GM18858 (cell line): ENCODE data around the gene MYO5B.
"Not testable (repeated sequence)": the region's sequence is repeated elsewhere in the genome, so short reads cannot be mapped to it uniquely, and the experiment has no call there.

ENCODE experiments used
- ATAC-seq: cut with Tn5 transposase; IDR thresholded peaks from one replicate; pipeline ENCODE4 v1.9.1; 2021; ENCODE audit not compliant: unreplicated experiment

Gene MYO5B

DNA sequence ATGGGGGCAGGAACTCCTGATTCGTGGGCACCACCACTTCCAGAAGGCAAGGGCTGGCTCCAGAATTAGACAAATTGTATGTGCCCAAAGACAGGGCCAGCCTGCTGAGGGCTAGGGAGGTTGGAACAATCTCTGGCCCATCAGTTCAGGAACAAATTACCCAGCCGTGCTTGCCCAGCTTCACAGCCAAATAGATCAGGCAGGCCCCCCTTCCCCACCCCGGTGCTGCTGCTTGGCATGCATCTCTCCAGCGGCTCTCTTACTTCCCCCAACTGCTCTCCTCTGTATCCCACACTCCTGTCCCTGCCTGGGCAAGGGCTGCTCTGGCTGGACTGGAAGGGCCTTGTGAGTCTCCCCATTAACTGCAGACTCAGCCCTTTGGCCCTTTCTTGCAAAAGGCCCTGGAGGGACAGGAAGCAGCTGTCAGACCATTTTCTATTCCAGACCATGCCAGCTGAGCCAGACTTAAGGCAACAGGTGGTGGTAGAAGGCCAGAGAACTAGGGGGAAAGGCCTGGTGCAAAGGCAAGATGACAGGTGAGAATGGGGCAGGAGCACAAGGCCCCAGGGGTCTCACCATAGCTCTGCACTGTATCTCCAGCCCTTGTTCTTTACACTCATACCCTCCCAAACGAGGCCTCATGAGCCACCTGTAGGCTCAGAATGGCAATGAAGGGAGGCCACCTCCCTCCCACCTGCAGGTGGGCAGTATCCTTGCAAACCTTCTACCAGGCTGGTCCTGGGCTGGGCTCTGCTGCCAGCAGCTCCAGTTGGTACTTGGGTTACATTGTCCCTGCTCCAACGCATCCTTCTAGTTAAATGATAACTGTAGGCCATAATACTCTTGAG is 350.9 kb downstream of the MYO5B start:
- ATAC-seq, result no peak

DNA sequence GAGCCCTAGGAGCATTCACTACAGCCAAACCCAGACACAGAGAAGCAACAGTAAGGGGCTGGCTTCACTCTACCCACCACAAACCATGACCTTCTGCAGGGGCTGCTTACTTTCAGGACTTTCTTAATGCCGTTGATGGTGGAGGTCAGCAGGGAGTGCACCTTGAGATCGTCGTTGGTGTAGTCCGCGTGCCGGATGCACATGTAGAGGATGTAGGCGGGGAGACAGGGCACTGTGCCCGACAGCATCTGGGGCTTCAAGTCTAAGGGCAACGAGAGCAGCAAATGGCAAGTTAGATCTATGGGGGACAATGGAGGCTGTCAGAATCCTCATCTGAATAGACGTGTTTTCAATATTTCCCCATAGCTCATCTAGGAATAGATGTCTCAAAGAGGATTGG is 351.8 kb downstream of the MYO5B start:
- no peak for ATAC-seq

DNA sequence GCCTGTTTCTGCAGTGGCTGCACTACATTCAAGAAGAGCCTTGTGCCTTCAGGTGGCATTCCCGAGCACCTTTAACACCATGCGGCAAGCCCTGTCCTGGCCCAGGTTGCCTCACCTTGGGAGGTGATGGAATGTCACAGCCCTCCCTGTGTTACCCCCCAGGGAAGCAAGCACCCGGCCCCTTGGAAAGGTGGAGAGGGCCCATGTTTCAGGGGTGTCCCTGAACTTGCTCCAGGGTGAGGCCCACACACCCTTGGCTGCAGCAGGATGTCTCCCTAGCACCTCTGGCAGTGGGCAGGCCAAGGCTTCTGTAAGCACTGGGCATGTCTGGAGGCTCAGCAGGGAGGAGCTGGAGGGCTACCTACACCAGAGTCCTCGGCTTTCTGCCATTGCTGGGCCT is 352.3 kb downstream of the MYO5B start:
- no peak for ATAC-seq

DNA sequence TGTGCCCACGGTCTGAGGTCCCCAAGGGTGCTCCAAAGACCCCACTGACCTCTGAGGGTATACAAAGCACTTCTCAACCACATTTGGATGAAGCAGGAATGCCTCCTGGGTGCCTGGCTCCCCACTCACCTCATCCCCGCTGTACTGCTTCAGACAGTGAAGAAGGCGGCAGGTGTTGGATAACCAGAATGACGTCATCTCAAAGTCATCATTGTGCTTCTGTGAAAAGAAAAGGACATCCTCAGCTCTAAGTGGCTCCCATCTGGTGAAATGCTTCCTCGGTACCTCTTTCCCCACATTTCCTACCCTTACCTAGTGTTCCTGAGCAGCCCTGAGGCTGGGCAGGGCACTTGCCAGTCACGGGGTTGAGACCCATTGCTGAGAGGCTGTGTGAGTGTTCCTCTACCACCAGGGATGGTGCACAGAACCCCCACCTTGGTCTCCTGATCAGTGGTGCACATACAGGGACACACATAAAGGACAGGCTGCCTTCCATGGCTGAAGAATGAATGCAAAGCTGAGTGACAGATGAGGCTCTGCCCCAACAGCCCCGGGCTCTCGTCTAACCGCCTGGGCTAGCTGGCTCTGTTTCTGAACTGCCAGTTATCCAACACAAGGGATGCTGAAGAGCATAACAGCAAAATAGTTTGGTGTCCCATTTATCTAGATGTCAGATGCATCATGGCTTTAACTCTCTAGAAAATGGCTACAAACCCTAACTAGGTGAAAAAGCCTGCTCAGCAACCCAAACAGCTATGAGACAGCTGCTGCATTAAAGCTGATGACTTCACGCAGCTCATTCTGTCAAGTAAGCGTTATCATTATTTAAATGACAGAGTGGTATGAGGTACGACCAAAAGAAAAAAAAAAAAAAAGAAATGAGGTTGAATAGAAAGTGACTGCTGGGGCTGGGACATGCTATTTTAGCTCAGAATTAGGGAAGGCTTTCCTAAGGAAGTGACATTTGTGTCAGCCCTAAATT is 353.4 kb downstream of the MYO5B start:
- no peak for ATAC-seq

DNA sequence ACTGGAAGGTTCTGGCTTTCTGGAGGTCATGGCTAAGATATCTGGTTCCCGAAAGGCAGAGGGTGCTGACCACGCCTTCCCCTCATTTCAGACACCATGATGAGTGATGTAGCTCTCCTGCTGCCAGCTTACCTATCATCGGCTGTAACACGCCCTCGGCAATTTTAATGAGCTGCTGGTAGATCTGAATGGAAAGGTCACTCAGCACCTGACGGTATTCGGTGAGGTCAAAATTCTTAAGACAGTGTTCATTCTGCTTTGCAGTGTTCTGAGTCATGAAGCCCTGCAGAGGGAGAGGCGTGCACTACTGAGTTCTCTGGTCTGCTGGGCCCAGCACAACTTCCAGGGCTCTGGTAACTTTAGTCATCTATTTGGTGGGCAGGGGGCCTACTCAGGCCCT is 355.9 kb downstream of the MYO5B start:
- no peak for ATAC-seq

DNA sequence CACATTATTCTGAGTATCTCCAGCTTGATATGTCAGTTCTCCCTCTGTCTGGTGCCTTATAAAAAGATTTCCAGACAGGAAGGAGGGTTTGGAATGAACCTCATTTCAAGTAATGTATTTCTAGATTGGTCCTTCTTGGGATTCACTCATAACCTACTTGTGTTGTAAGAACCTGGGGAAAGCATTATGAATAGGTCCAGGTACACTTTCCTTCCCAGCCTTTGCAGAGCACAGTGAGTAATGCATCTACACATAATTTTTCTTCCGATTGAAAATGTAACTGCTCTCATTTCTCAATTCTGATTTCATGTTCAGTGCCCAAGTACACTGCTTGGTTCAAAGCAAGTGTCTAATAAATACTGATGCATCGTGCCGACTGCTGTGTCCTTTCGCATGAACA is 356.6 kb downstream of the MYO5B start:
- ATAC-seq, result no peak

DNA sequence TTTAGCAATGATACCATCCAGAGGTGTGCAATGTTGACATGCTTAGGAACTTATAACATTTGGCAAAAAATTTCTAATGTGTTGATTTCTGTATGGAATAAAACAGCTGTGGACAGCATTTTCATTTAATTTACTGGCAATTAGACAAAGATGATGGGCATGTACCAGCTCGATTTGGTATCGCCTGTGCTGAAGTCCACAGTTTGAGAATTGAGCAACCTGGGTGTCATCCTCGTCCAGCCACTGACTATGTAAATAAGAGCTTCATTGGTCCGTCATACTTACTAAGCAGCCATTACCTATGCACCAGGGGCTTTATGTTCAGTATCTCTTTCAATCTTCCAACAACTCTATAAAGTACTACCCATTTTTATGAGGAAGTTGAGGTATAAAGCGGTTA is 357.1 kb downstream of the MYO5B start:
- ATAC-seq, result no peak

DNA sequence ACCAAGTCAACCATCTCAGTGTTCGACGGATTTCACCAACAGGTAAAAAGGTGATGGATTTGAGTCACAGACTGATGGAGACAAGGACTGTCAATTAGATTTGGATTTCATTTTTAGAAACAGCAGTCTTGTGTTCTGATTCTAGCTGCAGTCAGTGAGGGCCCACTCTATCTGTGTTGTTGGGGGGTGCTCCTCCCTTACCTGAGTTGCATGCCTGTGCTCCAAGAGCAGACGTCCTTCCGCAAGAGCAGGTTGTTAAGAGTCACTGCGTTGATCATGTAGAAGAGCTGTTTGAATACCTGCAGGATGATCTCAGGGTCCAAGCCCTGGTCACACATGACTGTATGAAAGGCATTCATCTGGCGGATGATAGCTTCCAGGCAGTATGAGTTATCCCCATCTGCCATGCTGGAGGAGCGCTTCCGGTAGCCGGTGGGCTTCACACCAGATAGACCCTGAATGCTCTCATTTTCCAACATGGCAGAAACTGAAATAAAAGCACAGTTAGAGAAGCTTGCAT is 357.6 kb downstream of the MYO5B start:
- not testable (repeated sequence) for ATAC-seq

DNA sequence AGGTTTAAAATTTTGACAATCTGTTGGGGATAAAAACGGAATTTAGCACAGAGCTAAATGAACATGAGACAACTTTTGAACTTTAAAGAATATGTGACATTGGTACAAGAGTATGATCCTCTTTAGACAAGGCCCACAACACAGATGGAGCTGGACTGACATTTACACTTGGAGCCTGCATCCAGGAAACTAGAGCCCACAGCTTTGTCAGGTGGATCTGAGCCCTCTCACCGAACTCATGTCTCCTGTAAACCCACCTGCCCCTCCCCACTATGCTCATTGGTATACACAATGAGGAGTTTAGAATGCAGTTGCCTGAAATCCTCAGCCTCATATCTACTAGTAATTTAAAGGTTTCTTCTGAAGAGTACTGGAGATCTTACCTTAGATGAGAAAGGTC is 359.5 kb downstream of the MYO5B start:
- no peak for ATAC-seq

DNA sequence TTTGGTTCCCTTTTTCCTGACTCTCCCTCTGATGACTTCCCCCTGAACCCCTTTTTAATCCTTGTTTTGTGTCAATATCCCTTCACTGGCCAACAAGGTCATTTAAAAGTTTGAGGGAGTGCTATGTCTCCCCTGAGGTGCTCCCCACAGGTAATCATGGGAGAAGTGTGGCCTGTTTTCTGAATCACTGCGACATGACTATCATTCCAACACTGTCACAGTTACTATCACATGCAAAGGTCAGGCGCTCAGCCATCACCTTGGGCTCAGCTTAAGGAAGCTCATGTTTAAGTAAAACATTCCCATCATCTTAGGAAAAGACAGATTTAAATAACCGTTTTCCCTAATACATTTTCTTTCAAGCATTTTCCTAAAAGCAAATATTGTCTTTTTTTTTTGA is 360.7 kb downstream of the MYO5B start:
- ATAC-seq, result no peak

DNA sequence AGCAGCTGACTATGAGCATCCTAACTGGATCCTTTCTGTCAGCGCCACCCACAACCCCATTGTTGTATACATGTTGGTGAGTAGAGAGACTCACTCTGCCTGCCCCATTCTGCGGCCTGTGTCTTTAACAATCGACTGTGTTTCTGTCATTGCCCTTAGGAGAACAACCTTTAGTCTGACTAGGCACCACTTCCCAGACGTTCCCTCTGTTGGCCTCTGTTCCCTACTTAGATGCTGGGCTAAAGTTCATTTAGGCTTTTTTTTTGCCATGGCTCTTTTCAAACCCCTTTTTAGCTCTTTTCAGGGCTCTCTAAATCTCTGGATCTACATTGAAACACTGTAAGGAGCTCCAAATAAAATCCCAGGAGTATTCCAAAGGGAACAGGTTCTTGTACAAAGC is 361.1 kb downstream of the MYO5B start:
- ATAC-seq, result no peak

DNA sequence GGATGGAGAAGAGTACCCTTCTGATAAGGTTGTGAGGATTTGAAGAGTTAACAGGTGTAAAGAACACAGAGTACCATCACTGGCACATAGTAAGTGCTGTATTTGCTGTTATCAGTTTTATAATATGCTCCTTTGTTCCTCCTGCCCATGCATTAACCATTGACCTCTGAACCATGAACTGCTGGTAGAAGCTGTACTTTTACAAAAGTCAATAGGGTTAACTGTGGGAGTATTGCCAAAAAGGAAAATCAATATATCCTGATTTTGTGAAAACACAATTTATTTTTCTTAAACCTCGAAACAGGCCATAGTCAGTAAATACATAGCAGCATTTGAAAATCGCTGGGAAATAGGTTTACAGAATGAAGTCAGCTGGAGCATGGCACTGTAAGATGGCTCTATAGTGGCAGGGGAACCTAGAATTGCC is 362.7 kb downstream of the MYO5B start:
- no peak for ATAC-seq

DNA sequence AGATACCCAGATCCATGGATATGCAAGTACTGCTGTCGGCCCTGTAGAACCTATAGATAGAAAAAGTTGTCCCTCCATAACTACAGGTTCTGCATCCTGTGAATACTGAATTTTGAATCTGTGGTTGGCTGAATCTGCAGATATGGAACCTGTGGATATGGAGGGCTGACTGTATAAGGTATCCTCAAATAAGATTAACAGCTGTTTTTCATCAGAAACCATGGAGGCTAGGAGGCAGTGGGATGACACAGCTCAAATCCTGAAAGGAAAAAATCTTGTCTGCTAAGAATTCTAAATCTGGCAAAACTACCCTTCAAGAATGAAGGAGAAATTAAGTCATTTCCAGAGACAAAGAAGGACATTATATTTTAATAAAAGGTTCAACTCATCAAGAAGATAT is 367.0 kb downstream of the MYO5B start:
- no peak for ATAC-seq

DNA sequence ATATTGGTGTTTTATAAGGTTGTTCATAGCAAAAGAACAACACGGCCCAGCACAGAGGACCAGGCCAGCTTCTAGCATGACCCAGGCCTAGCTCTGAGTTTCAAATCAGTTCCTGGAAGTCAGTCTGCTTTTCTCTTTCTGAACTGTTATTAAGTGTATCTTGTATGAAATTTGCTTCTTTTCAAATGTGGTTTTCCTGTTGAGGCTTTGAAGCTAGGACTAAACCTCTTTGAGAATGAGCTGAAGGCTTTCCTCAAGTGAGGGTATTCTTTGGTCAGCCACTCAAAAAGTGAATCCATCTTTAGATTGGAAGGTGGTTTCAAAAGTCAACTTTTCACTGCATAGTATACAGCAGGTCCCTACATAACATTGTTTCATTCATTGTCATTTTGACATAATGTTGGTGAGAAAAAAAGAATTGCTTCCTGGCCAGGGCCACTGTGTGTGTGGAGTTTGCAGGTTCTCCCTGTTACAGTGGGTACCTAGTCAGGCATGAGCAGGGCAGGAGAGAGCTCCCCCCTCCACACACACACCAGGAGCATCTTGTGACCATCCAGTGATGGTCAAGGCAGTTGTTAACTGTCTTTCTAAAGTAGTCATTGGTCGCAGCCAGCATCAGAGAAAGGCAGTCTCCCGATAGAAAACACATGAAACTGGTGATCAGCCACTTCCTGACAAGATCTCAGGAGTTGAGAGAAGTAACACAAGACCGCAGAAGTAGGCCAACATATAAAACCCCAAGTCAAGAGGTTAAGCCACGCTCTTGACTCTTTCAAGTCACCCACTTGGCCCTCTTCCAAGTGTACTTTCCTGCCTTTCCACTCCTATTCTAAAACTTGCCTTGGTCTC is 374.9 kb downstream of the MYO5B start:
- ATAC-seq, result no peak

DNA sequence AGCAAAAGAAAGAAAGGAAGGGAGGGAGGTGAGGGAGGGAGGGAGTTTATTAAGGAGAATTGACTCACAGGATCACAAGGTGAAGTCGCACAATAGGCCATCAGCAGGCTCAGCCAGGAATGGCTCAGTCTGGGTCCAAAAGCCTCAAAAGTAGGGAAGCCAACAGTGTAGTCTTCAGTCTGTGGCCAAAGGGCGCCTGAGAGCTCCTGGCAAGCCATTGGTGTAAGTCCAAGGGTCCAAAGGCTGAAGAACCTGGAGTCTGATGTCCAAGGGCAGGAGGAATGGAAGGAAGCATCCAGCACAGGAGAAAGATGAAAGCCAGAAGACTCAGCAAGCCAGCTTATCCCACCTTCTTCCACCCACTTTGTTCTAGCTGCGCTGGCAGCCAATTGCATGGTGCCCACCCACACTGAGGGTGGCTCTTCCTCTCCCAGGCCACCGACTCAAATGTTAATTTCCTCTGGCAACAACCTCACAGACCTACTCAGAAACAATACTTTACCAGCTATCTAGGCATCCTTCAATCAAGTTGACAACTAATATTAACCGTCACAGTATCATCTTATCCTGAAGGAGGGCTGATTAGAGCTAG is 375.8 kb downstream of the MYO5B start:
- ATAC-seq, result no peak

DNA sequence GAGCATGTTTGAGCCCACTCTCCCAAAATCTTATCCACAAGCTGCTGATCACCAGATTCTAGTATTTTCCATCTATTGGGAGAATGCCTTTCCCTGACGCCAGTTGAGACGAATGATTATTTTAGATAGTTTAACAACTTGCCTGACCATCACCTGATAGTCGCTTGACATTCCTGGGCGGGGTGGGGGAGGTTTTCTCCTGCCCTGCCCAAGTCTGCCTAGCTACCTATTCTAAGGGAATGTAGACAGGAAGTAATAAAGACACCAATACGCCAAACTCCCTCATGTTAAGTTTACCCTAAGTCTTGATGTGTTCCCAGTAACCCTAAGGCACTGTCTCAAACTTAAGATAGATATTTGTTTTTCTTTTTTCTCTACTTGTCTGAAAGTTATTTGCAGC is 377.0 kb downstream of the MYO5B start:
- no peak for ATAC-seq

DNA sequence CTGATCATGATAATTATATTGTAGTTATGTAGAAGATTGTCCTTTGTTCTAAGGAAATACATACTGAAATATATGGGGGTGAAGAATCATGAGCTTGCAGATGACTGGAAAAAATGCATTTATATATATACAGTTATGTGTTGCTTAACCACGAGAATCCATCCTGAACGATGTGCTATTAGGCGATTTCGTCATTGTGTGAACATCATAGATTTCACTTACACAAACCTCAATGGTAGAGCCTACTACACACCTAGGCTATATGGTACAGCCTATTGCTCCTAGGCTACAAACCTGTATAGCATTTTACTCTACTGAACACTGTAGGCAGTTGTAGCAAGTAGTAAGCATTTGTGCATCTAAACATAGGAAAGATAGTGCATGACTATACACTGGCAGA is 379.0 kb downstream of the MYO5B start:
- ATAC-seq, result no peak

DNA sequence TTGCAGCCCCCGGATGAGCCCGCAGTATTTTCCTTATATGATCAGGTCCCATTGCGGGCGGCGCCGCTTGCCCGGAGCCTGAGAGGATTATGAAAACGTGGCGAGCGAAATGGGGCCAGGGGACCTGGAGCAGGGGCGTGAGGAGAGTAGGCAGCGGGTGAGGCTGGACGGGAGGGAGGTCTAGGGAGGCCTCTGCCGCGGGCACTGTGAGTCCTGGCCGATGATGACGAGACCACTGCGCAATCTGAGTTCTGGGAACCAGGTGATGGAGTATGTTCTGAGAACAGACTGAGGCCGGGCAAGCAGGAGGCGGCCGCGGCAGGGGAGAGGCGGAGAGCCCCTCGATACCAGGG is 380.8 kb downstream of the MYO5B start:
- peak; percentile 10 for ATAC-seq

DNA sequence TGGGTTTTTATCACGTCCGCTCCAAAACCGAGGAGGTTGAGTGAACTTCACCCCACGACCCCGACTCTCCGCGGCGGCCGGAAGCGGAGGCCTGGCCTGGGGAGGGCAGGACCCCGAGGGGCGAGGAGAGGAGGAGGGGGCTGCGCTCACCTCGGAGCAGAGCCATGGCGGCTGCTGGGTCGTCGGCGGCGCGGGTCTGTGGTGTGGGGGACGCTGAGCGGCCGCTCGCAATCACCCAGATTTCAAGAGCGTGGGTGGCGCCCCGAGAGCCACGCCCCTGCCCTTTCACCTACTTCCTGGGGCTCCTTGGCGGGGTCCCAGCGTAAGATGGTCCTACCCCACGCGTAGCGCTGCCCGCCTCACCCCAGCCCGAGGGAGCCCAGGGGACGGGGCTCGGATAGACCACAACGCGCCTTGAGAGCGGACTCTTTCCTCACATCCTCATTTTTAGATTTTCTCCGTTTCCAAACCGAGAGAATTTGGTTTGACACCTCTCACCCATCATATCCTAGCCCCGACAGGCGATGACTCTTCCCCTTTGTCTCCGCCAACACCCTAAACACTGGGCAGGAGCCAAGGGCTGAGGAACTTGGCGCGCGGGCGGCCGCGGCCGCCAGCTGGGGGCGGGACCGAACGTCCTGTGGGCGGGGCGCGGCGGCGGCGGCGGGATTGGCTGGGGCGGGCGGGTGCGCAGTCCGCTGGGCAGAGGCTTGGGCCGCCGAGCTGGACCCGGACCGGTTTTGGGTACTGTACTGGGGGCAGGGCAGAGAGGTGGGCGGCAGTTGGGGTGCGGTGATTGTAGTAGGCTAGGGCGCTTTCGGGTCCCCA is 381.4 kb downstream of the MYO5B start, which contains the start of gene ACAA2:
Gene ACAA2 (minus strand): TSS at position 215 of the 828 bp plus-strand sequence. CDS start 49 bp downstream, at position 166.
- ATAC-seq, result peak; percentile 75

DNA sequence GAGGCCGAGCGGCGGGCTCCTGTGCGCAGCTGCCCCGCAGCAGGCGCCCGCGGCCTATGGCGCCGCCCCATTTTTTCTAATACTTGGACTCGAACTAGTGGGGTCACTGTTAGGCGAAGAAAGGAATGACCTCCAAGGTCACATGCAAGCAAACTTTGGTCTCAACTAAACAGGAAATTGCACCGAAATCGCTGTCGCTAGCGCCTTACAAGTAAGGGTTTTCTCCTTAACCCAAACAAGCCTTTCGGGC is 382.0 kb downstream of the MYO5B start:
- peak; percentile 13 for ATAC-seq
